DND-41 (cell line): ENCODE data around the gene EFCAB11.

Experiments used
- EZH2 ChIP-seq: IDR thresholded peaks from 3 replicates; pipeline ENCODE4 v1.6.1; 2012; ENCODE audit warnings: borderline replicate concordance, low read depth, mild to moderate bottlenecking, moderate library complexity, low read length, inconsistent platforms; ENCODE audit not compliant: severe bottlenecking
- TF ChIP-seq, protein P1 (sequence below): IDR thresholded peaks from 2 replicates; pipeline ENCODE4 v1.5.1; 2012; ENCODE audit warnings: borderline replicate concordance, low read length, moderate library complexity, mild to moderate bottlenecking; ENCODE audit not compliant: poor library complexity, severe bottlenecking; ENCODE audit errors: extremely low read depth

DNA sequence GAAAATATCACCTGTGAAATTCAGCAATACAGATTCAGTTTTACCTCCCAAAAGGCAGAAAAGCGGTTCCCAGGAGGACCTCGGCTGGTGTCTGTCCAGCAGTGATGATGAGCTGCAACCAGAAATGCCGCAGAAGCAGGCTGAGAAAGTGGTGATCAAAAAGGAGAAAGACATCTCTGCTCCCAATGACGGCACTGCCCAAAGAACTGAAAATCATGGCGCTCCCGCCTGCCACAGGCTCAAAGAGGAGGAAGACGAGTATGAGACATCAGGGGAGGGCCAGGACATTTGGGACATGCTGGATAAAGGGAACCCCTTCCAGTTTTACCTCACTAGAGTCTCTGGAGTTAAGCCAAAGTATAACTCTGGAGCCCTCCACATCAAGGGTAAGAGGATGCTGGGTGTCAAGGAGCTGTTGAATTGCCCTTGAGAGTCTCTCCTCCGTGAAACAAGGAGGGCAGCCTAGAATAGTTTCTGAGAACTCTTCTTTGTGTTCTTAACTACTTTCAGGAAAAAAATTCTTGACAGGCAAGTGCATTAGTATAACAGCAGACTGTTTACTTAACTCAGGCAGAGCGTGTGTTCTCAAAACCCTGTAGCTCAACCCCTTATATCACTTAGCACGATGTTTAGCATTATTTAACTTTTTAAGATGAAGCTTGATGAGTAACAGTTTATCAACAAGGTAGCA lies 8.9 kb upstream of the EFCAB11 start:
- TF ChIP-seq, protein P1, sequence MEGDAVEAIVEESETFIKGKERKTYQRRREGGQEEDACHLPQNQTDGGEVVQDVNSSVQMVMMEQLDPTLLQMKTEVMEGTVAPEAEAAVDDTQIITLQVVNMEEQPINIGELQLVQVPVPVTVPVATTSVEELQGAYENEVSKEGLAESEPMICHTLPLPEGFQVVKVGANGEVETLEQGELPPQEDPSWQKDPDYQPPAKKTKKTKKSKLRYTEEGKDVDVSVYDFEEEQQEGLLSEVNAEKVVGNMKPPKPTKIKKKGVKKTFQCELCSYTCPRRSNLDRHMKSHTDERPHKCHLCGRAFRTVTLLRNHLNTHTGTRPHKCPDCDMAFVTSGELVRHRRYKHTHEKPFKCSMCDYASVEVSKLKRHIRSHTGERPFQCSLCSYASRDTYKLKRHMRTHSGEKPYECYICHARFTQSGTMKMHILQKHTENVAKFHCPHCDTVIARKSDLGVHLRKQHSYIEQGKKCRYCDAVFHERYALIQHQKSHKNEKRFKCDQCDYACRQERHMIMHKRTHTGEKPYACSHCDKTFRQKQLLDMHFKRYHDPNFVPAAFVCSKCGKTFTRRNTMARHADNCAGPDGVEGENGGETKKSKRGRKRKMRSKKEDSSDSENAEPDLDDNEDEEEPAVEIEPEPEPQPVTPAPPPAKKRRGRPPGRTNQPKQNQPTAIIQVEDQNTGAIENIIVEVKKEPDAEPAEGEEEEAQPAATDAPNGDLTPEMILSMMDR, result no peak
- no peak for TF ChIP-seq EZH2
